A549 (cell line): ENCODE data around the gene MOB3A. TPM values are rescaled to one million over a fixed set of nuclear protein-coding genes. Genes with fewer than 3 reads are reported as not detected.

Experiments
- ATAC-seq, 2 experiments: fragments of 200-7000 bp in 1 of 2; fragments of >200 bp in 1 of 2; cut with Nextera tagmentation in 1 of 2; cut with Tn5 transposase in 1 of 2; 3 replicates each; pipeline versions ENCODE4 v1.8.0 to v1.9.1; 2018 to 2020; ENCODE audit warnings: mild to moderate bottlenecking in 1 of 2, moderate library complexity in 1 of 2
- CTCF ChIA-PET: fragments of 300-600 bp; sonication (Branson Sonifier 250); formaldehyde crosslinking; extraction: SDS; loops from one replicate; lab custom pipeline; 2021; ENCODE audit warnings: antibody characterized with exemption, inconsistent platforms; lab: Yijun Ruan, JAX
- POLR2A ChIA-PET: fragments of 350-600 bp; formaldehyde crosslinking; extraction: SDS; loops from one replicate; lab custom pipeline; 2021; ENCODE audit warnings: antibody characterized with exemption, inconsistent platforms; lab: Yijun Ruan, JAX
- DNase-seq, 2 experiments: peaks; one replicate each; pipeline versions ENCODE4 v3.0.0 to v3.0.0-alpha.2; 2011 to 2016; ENCODE audit warnings: low read depth in 1 of 2, low spot score in 1 of 2
- FAIRE-seq: peaks from 2 replicates; lab custom pipeline; 2011; peaks lifted over from hg19 to GRCh38; lab: Jason Lieb, UNC
- H3K27ac ChIP-seq, 2 experiments: fragments of >200 bp; sonication (Bioruptor Twin); formaldehyde crosslinking; 3 replicates each; pipeline ENCODE4 v1.5.1; 2016 to 2017
- H3K4me1 ChIP-seq: fragments of >200 bp; sonication (Bioruptor Twin); formaldehyde crosslinking; 3 replicates; pipeline ENCODE4 v1.6.1; 2016
- H3K4me2 ChIP-seq: fragments of >200 bp; sonication (Bioruptor Twin); formaldehyde crosslinking; 3 replicates; pipeline ENCODE4 v1.6.1; 2016
- H3K4me3 ChIP-seq: fragments of >200 bp; sonication (Bioruptor Twin); formaldehyde crosslinking; 3 replicates; pipeline ENCODE4 v1.5.1; 2016
- H3K9me3 ChIP-seq: fragments of >200 bp; sonication (Bioruptor Twin); formaldehyde crosslinking; 3 replicates; pipeline ENCODE4 v1.6.1; 2016
- BHLHE40 ChIP-seq: IDR thresholded peaks from 2 replicates; pipeline ENCODE4 v1.6.1; 2012; ENCODE audit warnings: low read depth, low read length, inconsistent platforms
- EHF ChIP-seq: fragments of 250-450 bp; sonication (Bioruptor Pico); IDR thresholded peaks from 2 replicates; pipeline ENCODE4 v1.5.0; 2020; ENCODE audit warnings: mild to moderate bottlenecking
- EHMT2 ChIP-seq: fragments of 200-600 bp; sonication (generic); IDR thresholded peaks from 2 replicates; pipeline ENCODE4 v1.6.1; 2016; ENCODE audit warnings: antibody characterized with exemption, low read depth, mild to moderate bottlenecking, moderate library complexity
- ESRRA ChIP-seq: fragments of 150-350 bp; IDR thresholded peaks from 2 replicates; pipeline ENCODE4 v1.6.1; 2014; ENCODE audit warnings: mild to moderate bottlenecking, low read length, borderline replicate concordance
- FOSB ChIP-seq: fragments of 250-450 bp; sonication (Bioruptor Pico); IDR thresholded peaks from 2 replicates; pipeline ENCODE4 v1.5.0; 2020; ENCODE audit warnings: mild to moderate bottlenecking, moderate library complexity
- FOXS1 ChIP-seq: fragments of 250-450 bp; sonication (Bioruptor Pico); IDR thresholded peaks from 2 replicates; pipeline ENCODE4 v1.5.0; 2020; ENCODE audit warnings: mild to moderate bottlenecking, moderate library complexity
- GATA3 ChIP-seq: IDR thresholded peaks from 2 replicates; pipeline ENCODE4 v1.6.1; 2012; ENCODE audit warnings: borderline replicate concordance
- HOXB13 ChIP-seq: fragments of 250-450 bp; sonication (Bioruptor Pico); IDR thresholded peaks from 2 replicates; pipeline ENCODE4 v1.5.0; 2020; ENCODE audit warnings: low read depth, mild to moderate bottlenecking, moderate library complexity
- JUN ChIP-seq, 2 experiments: fragments of >200 bp; sonication (Bioruptor Twin); formaldehyde crosslinking; IDR thresholded peaks; 2 replicates in 1 of 2; 3 replicates in 1 of 2; pipeline ENCODE4 v1.6.1; 2016 to 2017
- KDM1A ChIP-seq: fragments of 200-600 bp; sonication (generic); IDR thresholded peaks from 2 replicates; pipeline ENCODE4 v1.6.1; 2016; ENCODE audit warnings: low read depth, mild to moderate bottlenecking
- KDM5A ChIP-seq: fragments of 200-600 bp; sonication (generic); IDR thresholded peaks from 2 replicates; pipeline ENCODE4 v1.6.1; 2016; ENCODE audit warnings: antibody characterized with exemption, mild to moderate bottlenecking
- MAZ ChIP-seq: fragments of 150-350 bp; IDR thresholded peaks from 2 replicates; pipeline ENCODE4 v1.6.1; 2014; ENCODE audit warnings: antibody characterized with exemption, low read depth, low read length, borderline replicate concordance
- PHF8 ChIP-seq: fragments of 200-600 bp; sonication (generic); IDR thresholded peaks from 2 replicates; pipeline ENCODE4 v1.6.1; 2016; ENCODE audit warnings: low read depth, mild to moderate bottlenecking, antibody characterized with exemption, moderate library complexity, borderline replicate concordance
- POLR2A ChIP-seq: IDR thresholded peaks from 2 replicates; pipeline ENCODE4 v1.6.1; 2012; ENCODE audit warnings: mild to moderate bottlenecking, low read length
- POLR2AphosphoS2 ChIP-seq: conservative IDR thresholded peaks from 2 replicates; pipeline ENCODE4 v1.6.1; 2012; ENCODE audit warnings: low read length, improper control_type of control experiment, inconsistent platforms
- SREBF2 ChIP-seq: fragments of 450-650 bp; IDR thresholded peaks from 2 replicates; pipeline ENCODE4 v1.6.1; 2014; ENCODE audit warnings: mild to moderate bottlenecking, moderate library complexity
- ZNF302 ChIP-seq: fragments of 250-450 bp; sonication (Bioruptor Pico); IDR thresholded peaks from 2 replicates; pipeline ENCODE4 v1.9.0; 2021; ENCODE audit warnings: inconsistent platforms, mild to moderate bottlenecking, moderate library complexity
- WGBS: methylation state at CpG from one replicate; pipeline ENCODE4 v1.1.6; 2017; ENCODE audit errors: missing lambda C conversion rate; 5-methylcytosine and 5-hydroxymethylcytosine counted together
- polyA plus RNA-seq, 4 experiments: library from polyadenylated mRNA; depleted of rRNA in 3 of 4; stranded (reverse); fragments of >200 nt; fragmentation: RNase III in 1 of 4; extraction: RNeasy Plus Mini Kit Qiagen cat#74134 plus additional on column Dnase treatment in 1 of 4; gene quantifications; 2 replicates in 3 of 4; 3 replicates in 1 of 4; pipeline ENCODE4 v1.2.3, GENCODE V29; 2011 to 2017
- TF ChIP-seq, protein P1 (sequence below): fragments of 200-600 bp; sonication (generic); IDR thresholded peaks from 2 replicates; pipeline ENCODE4 v1.6.1; 2016; ENCODE audit warnings: antibody characterized with exemption, mild to moderate bottlenecking, moderate library complexity
- TF ChIP-seq, protein P2 (sequence below): fragments of >200 bp; sonication (Bioruptor Twin); formaldehyde crosslinking; IDR thresholded peaks from 3 replicates; pipeline ENCODE4 v1.6.1; 2016
- TF ChIP-seq, protein P3 (sequence below): fragments of 450-650 bp; IDR thresholded peaks from 2 replicates; pipeline ENCODE4 v1.6.1; 2014; ENCODE audit warnings: antibody characterized with exemption
- TF ChIP-seq, protein P4 (sequence below): IDR thresholded peaks from 2 replicates; pipeline ENCODE4 v1.6.1; 2012
- TF ChIP-seq, protein P5 (sequence below): IDR thresholded peaks from 2 replicates; pipeline ENCODE4 v1.6.1; 2012; ENCODE audit warnings: low read depth, borderline replicate concordance

MOB3A gene
- polyA plus RNA-seq, 2 of the 4 experiments (the other 2 are of a cell fraction), result 9.1 to 10.9 TPM

DNA sequence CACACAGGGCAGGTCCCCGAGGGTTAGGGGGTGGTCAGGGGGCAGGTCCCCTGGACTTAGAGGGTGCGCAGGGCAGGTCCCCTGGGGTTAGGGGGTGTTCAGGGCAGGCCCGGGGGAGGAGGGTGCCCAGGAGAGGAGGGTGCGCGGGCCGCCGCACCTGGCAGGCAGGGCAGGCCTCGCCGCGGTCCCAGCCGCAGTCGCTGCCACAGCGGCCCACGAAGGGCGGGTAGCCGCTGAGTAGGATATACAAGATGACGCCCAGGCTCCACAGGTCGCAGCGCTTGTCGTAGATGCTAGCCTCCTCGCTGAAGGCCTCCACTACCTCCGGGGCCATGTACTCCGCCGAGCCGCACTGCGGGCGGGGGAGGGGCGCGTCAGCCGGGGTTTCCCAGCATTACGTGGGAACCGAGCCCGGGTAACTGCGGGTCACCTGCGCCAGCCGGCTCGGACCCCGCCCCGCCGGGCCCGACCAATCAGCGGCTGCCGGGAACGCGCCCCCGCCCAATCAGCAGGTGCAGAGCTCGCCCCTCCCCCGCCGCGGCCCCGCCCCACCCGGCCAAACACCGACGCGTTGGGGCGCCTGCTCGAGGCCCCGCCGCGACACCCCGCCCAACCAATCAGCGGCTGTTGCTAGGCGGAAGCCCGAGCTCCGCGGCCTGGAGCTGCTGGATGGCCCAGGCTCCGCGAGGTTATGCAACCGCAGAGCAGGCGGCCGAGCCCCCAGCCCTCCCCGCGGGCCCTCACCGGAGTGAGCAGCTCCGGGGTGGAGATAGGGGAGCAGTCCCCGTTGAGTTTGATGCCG, 54.2 kb downstream of the MOB3A start (continued):
- TF ChIP-seq, protein P1, sequence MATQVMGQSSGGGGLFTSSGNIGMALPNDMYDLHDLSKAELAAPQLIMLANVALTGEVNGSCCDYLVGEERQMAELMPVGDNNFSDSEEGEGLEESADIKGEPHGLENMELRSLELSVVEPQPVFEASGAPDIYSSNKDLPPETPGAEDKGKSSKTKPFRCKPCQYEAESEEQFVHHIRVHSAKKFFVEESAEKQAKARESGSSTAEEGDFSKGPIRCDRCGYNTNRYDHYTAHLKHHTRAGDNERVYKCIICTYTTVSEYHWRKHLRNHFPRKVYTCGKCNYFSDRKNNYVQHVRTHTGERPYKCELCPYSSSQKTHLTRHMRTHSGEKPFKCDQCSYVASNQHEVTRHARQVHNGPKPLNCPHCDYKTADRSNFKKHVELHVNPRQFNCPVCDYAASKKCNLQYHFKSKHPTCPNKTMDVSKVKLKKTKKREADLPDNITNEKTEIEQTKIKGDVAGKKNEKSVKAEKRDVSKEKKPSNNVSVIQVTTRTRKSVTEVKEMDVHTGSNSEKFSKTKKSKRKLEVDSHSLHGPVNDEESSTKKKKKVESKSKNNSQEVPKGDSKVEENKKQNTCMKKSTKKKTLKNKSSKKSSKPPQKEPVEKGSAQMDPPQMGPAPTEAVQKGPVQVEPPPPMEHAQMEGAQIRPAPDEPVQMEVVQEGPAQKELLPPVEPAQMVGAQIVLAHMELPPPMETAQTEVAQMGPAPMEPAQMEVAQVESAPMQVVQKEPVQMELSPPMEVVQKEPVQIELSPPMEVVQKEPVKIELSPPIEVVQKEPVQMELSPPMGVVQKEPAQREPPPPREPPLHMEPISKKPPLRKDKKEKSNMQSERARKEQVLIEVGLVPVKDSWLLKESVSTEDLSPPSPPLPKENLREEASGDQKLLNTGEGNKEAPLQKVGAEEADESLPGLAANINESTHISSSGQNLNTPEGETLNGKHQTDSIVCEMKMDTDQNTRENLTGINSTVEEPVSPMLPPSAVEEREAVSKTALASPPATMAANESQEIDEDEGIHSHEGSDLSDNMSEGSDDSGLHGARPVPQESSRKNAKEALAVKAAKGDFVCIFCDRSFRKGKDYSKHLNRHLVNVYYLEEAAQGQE, result no peak
- TF ChIP-seq, protein P2, sequence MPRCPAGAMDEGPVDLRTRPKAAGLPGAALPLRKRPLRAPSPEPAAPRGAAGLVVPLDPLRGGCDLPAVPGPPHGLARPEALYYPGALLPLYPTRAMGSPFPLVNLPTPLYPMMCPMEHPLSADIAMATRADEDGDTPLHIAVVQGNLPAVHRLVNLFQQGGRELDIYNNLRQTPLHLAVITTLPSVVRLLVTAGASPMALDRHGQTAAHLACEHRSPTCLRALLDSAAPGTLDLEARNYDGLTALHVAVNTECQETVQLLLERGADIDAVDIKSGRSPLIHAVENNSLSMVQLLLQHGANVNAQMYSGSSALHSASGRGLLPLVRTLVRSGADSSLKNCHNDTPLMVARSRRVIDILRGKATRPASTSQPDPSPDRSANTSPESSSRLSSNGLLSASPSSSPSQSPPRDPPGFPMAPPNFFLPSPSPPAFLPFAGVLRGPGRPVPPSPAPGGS, result peak; percentile 28; the same call in 1 of the 3 replicates
- TF ChIP-seq EHF (CRISPR knock-in tag) (no peak), FOSB (CRISPR knock-in tag) (no peak), GATA3 (no peak), PHF8 (no peak), FOXS1 (CRISPR knock-in tag) (no peak), ESRRA (no peak), ZNF302 (CRISPR knock-in tag) (no peak), HOXB13 (CRISPR knock-in tag) (no peak), MAZ (no peak), POLR2A (no peak), KDM1A (no peak), SREBF2 (no peak), KDM5A (no peak), JUN (IDR thresholded peaks at IDR 0.05) (peak in 1 of 2 experiments; percentile 68; a peak in 1 of 5 replicates), POLR2AphosphoS2 (no peak)
- TF ChIP-seq, protein P3, sequence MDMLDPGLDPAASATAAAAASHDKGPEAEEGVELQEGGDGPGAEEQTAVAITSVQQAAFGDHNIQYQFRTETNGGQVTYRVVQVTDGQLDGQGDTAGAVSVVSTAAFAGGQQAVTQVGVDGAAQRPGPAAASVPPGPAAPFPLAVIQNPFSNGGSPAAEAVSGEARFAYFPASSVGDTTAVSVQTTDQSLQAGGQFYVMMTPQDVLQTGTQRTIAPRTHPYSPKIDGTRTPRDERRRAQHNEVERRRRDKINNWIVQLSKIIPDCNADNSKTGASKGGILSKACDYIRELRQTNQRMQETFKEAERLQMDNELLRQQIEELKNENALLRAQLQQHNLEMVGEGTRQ, result no peak
- TF ChIP-seq, protein P4, sequence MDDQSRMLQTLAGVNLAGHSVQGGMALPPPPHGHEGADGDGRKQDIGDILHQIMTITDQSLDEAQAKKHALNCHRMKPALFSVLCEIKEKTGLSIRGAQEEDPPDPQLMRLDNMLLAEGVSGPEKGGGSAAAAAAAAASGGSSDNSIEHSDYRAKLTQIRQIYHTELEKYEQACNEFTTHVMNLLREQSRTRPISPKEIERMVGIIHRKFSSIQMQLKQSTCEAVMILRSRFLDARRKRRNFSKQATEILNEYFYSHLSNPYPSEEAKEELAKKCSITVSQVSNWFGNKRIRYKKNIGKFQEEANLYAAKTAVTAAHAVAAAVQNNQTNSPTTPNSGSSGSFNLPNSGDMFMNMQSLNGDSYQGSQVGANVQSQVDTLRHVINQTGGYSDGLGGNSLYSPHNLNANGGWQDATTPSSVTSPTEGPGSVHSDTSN, result peak; percentile 49
- TF ChIP-seq, protein P5, sequence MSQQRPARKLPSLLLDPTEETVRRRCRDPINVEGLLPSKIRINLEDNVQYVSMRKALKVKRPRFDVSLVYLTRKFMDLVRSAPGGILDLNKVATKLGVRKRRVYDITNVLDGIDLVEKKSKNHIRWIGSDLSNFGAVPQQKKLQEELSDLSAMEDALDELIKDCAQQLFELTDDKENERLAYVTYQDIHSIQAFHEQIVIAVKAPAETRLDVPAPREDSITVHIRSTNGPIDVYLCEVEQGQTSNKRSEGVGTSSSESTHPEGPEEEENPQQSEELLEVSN, result no peak

DNA sequence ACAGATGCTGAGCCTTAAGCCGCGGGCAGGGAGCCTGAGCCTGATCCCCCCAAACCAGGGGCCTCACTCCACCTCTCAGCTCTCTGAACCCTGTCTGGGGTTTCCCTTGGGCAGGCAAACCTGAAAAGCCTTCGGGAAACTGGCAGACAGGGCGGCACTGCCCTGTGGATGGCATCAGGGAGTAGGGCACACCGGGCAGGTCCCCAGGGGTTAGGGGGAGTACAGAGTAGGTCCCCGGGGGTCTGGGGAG, 54.8 kb downstream of the MOB3A start:
- WGBS, result 90% methylated on average over 3 of the region's 6 CpGs
- ATAC-seq, result no peak

More for the DNA sequence above, 54.8 kb downstream of the MOB3A start:
- peak overlapping the region; percentile 83 to 98 for H3K27ac ChIP-seq
- DNase-seq (no peak), FAIRE-seq (no peak)
- H3K9me3 ChIP-seq, result no peaks in the 10 kb centered on the region
- peaks cover 65% of the 10 kb centered on the region for H3K4me1 ChIP-seq
- CTCF ChIA-PET, result interaction anchor here (1.0 to 7.0 kb wide), 3 partner anchors 11 to 28 kb away, joined by 3 to 54 read pairs (median 14); no protein-coding TSS in a partner anchor
- peak overlapping the region; percentile 95 for H3K4me2 ChIP-seq
- H3K4me3 ChIP-seq, result peak overlapping the region; percentile 35
- POLR2A ChIA-PET, result no interaction called here
- no peak for TF ChIP-seq ESRRA
- no peak for TF ChIP-seq BHLHE40
- no peak for TF ChIP-seq EHMT2
